ENCODE results near the gene HBEGF.

GRCh38 chr5:140318792-140319191 lies 27.6 kb downstream of the HBEGF start:
- TF ChIP-seq CTCF (IDR thresholded peaks at IDR 0.05; ENCODE audit: insufficient read depth, low read length) (no peak), POLR2AphosphoS5 (IDR thresholded peaks at IDR 0.05; ENCODE audit: low read depth) (no peak)

All from HL-60 (cell line).